ENCODE results near the gene MMP28. TPM values are rescaled to one million over a fixed set of nuclear protein-coding genes. Genes with fewer than 3 reads are reported as not detected.

The MMP28 gene
- total and polyA plus RNA-seq, 2 donors (not counting 1 experiment from before 2014, with no cell fraction given), result 0.15 to 2.0 TPM

DNA sequence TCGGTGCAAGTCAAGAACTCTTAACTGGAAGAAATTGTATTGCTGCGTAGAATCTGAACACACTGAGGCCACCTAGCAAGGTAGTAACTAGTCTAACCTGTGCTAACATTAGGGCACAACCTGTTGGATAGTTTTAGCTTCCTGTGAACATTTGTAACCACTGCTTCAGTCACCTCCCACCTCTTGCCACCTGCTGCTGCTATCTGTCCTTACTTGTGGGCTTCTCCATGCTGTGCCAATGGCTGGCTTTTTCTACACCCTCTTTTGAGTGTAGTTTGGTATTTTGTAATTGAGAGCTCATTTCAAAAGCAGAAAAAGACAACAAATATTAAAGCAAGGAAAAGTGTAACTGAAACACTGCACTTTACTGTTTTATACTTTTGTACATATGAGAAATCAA lies 71.7 kb downstream of the MMP28 start:
- H3K27me3 ChIP-seq (replicated peaks in 1 of 4; ENCODE audit: control extremely low read depth in 1 of 4, control insufficient read depth in 3 of 4, insufficient read depth in 4 of 4, low read length in 3 of 4), result peaks cover 0 to under 1% (median 0%) of the 10 kb centered on the region in 4 experiments
- H4K20me1 ChIP-seq (ENCODE audit: control insufficient read depth, insufficient read depth, low read length, poor library complexity, severe bottlenecking), result no peaks in the 10 kb centered on the region
- H3K4me2 ChIP-seq (replicated peaks; ENCODE audit: low read depth, low read length, poor library complexity, severe bottlenecking), result no peak overlapping the region
- no peak overlapping the region for H3K27ac ChIP-seq (ENCODE audit: low read length in 2 of 2)
- Mint-ChIP-seq H3K4me1 (no peaks in the 10 kb centered on the region), H3K9me3 (ENCODE audit: insufficient read depth) (no peaks in the 10 kb centered on the region), H3K27ac (no peak overlapping the region), H3K27me3 (no peaks in the 10 kb centered on the region), H3K4me3 (no peak overlapping the region)
- no peaks in the 10 kb centered on the region for H3K79me2 ChIP-seq (ENCODE audit: control insufficient read depth, insufficient read depth, low read length)
- DNase-seq (no peak), ATAC-seq (ENCODE audit: low read depth) (no peak)
- intact Hi-C loops (cut with micrococcal nuclease), result no loop called here
- H3K4me1 ChIP-seq (ENCODE audit: control insufficient read depth in 2 of 2, insufficient read depth in 2 of 2, low read length in 2 of 2), result no peaks in the 10 kb centered on the region
- CTCF ChIA-PET, result interaction anchor here (1.3 kb wide), 1 partner anchor 24 kb away, joined by 3 read pairs; no protein-coding TSS in a partner anchor
- H3K4me3 ChIP-seq (ENCODE audit: control extremely low read depth in 1 of 5, extremely low read depth in 1 of 5, insufficient read depth in 1 of 5, low read depth in 2 of 5, low read length in 4 of 5), result no peak overlapping the region
- H3K36me3 ChIP-seq (replicated peaks in 1 of 2; ENCODE audit: control extremely low read depth in 1 of 2, control insufficient read depth in 1 of 2, extremely low read depth in 1 of 2, insufficient read depth in 2 of 2, low read length in 1 of 2), result peaks cover 10 to 49% of the 10 kb centered on the region in 2 experiments
- POLR2A ChIA-PET, result no interaction called here
- TF ChIP-seq EZH2 (IDR thresholded peaks at IDR 0.05; ENCODE audit: borderline replicate concordance, insufficient read depth, low read depth, low read length, poor library complexity, severe bottlenecking), result no peak
- TF ChIP-seq, protein P1, sequence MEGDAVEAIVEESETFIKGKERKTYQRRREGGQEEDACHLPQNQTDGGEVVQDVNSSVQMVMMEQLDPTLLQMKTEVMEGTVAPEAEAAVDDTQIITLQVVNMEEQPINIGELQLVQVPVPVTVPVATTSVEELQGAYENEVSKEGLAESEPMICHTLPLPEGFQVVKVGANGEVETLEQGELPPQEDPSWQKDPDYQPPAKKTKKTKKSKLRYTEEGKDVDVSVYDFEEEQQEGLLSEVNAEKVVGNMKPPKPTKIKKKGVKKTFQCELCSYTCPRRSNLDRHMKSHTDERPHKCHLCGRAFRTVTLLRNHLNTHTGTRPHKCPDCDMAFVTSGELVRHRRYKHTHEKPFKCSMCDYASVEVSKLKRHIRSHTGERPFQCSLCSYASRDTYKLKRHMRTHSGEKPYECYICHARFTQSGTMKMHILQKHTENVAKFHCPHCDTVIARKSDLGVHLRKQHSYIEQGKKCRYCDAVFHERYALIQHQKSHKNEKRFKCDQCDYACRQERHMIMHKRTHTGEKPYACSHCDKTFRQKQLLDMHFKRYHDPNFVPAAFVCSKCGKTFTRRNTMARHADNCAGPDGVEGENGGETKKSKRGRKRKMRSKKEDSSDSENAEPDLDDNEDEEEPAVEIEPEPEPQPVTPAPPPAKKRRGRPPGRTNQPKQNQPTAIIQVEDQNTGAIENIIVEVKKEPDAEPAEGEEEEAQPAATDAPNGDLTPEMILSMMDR (IDR thresholded peaks at IDR 0.05), result no peak
- WGBS (ENCODE audit: insufficient coverage), result 92% methylated on average over 2 of the region's 2 CpGs
- H2AFZ ChIP-seq (ENCODE audit: insufficient read depth, low read depth, low read length, poor library complexity, severe bottlenecking), result no peak overlapping the region
- no peaks in the 10 kb centered on the region for H3K9me3 ChIP-seq (ENCODE audit: control extremely low read depth in 1 of 3, control insufficient read depth in 2 of 3, insufficient read depth in 1 of 3, low read length in 2 of 3)
- H3K9ac ChIP-seq (ENCODE audit: low read length), result no peak overlapping the region

DNA sequence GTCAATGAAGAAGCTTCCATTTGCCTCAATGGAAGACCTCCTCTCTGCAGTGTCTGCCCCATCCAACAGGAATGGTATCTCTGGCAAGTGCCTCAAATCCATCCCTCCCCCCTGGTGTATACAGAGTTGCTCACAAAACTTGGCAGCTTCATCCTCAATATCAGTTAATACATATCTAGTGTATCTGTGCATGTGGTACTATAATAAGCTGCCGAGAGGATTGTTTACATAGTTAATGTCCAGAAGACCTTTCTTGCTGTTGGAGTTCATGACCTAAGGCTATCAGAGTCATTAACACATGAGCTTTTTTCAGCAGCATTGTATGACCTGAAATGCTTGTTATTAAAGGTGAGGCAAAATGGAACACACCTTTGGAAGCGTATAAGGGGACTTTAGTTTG lies 78.0 kb downstream of the MMP28 start:
- DNase-seq (no peak), ATAC-seq (ENCODE audit: low read depth) (no peak)
- ChIA-PET CTCF (interaction anchor here (1.0 to 1.5 kb wide), 2 partner anchors 14 to 30 kb away, joined by 3 to 4 read pairs; no protein-coding TSS in a partner anchor), POLR2A (no interaction called here)
- H3K4me3 Mint-ChIP-seq, result no peak overlapping the region
- Histone ChIP-seq H2AFZ (ENCODE audit: insufficient read depth, low read depth, low read length, poor library complexity, severe bottlenecking) (no peak overlapping the region), H3K4me2 (replicated peaks; ENCODE audit: low read depth, low read length, poor library complexity, severe bottlenecking) (no peak overlapping the region), H3K4me3 (ENCODE audit: control extremely low read depth in 1 of 5, extremely low read depth in 1 of 5, insufficient read depth in 1 of 5, low read depth in 2 of 5, low read length in 4 of 5) (no peak overlapping the region), H3K27me3 (replicated peaks in 1 of 4; ENCODE audit: control extremely low read depth in 1 of 4, control insufficient read depth in 3 of 4, insufficient read depth in 4 of 4, low read length in 3 of 4) (no peaks in the 10 kb centered on the region), H3K9me3 (ENCODE audit: control extremely low read depth in 1 of 3, control insufficient read depth in 2 of 3, insufficient read depth in 1 of 3, low read length in 2 of 3) (no peaks in the 10 kb centered on the region), H3K9ac (ENCODE audit: low read length) (no peak overlapping the region), H4K20me1 (ENCODE audit: control insufficient read depth, insufficient read depth, low read length, poor library complexity, severe bottlenecking) (no peaks in the 10 kb centered on the region), H3K27ac (ENCODE audit: low read length in 2 of 2) (no peak overlapping the region), H3K36me3 (replicated peaks in 1 of 2; ENCODE audit: control extremely low read depth in 1 of 2, control insufficient read depth in 1 of 2, extremely low read depth in 1 of 2, insufficient read depth in 2 of 2, low read length in 1 of 2) (peaks cover 24 to 63% of the 10 kb centered on the region in 2 experiments), H3K79me2 (ENCODE audit: control insufficient read depth, insufficient read depth, low read length) (no peaks in the 10 kb centered on the region), H3K4me1 (ENCODE audit: control insufficient read depth in 2 of 2, insufficient read depth in 2 of 2, low read length in 2 of 2) (no peaks in the 10 kb centered on the region)
- no peaks in the 10 kb centered on the region for H3K4me1 Mint-ChIP-seq
- no peaks in the 10 kb centered on the region for H3K9me3 Mint-ChIP-seq (ENCODE audit: insufficient read depth)
- no peak overlapping the region for H3K27ac Mint-ChIP-seq
- intact Hi-C loops (cut with micrococcal nuclease), result no loop called here
- WGBS (ENCODE audit: insufficient coverage), result no CpG with 5 or more reads among the region's 2 CpGs
- no peak for TF ChIP-seq EZH2 (IDR thresholded peaks at IDR 0.05; ENCODE audit: borderline replicate concordance, insufficient read depth, low read depth, low read length, poor library complexity, severe bottlenecking)
- TF ChIP-seq, protein P1 (IDR thresholded peaks at IDR 0.05), result no peak
- H3K27me3 Mint-ChIP-seq, result no peaks in the 10 kb centered on the region
